HG03565 (cell line): ENCODE results near the gene NAA40.

Source experiments
- ATAC-seq: cut with Tn5 transposase; IDR thresholded peaks from one replicate; pipeline ENCODE4 v1.9.1; 2021; ENCODE audit warnings: mild to moderate bottlenecking, moderate library complexity; ENCODE audit not compliant: unreplicated experiment

The NAA40 gene

DNA sequence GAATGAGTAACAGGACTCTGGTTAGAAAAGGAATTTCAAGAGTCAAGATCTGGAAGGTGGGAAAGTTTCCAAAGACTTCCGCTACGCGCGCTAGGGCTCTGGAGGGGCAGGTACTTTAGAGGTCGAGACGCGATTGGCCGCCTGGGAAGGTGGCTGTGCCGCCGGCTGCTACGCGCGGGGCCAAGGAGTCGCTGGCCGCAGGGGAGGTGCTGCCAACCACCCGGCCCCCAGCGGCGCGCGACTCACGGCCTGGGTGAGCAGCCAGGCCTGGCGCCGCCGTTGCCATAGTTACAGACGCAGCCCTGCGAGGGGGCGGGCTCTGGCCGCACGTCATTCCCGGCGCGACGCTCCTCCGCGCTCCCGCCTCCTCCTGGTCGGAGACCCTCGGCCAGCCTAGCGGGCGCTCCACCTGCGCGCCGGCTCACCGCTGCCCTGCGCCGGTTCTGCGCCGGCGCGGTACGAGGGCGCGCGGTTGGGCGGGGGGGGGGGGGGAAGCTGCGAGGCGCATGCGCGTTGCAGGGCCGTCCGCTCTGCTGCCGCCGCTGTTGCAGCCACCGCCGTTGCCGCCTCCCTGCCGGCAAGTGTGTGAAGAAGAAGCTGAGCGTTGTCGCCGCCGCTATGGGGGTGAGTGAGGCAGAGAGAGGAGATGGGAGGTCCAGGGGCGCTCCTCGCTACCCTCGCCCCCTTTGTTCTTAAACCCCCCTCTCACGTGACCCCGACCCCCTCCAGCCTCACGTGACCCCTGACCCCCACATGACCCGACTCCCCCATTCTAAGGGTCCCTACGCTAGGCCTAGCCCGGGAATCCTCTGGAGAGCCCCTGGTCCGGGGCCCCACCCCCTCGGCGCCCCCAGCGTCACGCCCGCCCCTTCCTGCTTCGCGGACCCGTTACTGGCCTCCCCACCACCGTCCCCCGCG, at the start of gene NAA40:
NAA40 (plus strand) TSS at position 524 of the 918 bp plus-strand sequence; CDS start at position 619, 95 bp downstream.
- ATAC-seq, result peak; percentile 94

DNA sequence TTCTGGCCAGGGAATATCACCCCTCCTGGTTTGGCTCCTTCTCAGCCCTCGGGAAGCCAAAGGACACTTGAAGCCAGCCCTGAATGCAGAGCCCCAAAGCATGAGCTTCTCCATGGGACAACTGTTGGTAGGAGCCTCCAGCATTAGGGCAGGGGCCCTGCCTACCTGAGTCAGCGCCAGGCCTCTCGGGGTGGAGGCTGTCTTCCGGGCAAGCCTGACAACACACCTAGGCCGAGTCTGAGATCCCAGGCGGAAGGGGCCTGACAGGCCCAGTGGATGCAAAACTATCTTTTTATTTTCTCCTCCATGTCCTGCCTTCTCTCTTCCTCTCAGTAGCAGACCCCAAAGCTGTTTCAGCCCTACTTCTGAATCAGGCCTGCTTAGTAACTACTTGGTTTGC, 49.5 kb upstream of the NAA40 start:
- no peak for ATAC-seq

DNA sequence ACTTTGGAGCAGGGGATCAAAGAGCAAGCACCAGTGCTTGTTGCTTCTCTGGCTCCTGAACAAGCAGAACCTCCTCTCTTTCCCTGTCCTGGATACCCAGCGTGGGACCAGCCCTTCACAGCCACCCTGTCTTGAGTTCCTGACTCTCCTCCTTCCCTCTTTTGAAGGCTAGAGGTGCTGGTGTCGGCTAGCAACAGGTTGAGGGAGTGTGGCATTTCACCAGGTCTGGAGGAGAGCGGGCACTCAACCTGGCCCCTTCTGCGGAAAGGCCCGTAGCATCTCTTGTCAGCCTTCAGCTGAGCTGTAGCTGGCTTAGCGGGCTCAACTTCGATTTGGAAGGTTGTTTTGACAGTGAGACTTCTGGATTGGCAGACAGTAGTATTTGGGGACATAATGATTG, 48.4 kb upstream of the NAA40 start:
- no peak for ATAC-seq

DNA sequence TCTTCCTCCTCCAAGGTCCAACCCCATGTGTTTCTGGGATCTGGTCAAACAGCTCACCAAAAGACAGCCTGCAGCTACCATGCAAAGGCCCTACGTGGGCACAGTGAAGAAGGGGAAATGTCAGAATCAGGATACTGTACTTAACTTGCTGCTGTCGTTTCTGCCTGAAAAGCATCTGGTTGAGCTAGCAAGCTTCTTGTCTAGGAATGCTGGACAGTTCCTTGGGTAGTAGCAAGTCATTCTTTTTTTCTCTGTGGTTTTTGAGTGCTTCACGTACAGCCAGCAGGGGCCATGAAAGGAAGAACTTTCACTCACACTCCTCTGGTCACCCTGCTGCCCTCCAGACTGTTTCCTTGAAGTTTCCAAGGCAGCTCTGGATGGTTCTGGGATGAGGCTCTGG, 46.6 kb upstream of the NAA40 start:
- ATAC-seq, result no peak

DNA sequence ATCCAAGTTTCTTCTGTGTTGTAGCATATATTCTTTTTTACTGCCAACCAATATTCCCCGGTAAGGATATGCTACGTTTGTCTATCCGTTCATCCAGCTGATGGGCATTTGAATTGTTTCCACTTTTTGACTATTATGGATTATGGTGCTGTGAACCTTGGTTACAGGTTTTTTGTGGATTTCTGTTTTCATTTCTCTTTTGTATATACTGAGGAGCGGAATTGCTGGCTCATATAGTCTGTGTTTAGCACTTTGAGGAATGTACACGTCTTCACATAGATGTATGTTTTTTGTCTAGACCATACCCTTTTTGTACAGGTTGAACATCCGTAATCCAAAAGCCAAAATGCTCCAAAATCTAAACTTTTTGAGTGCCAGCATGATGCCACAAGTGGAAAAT, 45.4 kb upstream of the NAA40 start:
- no peak for ATAC-seq

DNA sequence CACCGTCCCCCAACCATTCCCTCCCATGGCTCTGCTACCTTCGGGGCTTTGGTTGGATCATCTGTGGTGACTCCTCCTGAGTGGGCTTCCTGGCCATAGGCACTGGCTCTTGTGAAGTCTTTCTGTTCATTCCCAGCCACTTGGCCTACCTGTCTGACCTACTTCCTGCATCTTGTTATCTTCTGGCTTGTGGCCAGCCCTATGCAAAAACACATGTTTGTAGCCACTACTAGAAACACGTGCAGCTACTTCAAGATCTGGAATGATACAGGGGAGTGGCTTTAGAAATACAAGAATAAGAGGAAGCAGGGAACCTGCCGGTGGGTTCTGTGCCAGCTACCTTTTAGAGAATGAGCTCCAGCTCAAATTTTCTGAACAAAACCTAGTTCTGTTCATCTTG, 42.7 kb upstream of the NAA40 start:
- no peak for ATAC-seq

DNA sequence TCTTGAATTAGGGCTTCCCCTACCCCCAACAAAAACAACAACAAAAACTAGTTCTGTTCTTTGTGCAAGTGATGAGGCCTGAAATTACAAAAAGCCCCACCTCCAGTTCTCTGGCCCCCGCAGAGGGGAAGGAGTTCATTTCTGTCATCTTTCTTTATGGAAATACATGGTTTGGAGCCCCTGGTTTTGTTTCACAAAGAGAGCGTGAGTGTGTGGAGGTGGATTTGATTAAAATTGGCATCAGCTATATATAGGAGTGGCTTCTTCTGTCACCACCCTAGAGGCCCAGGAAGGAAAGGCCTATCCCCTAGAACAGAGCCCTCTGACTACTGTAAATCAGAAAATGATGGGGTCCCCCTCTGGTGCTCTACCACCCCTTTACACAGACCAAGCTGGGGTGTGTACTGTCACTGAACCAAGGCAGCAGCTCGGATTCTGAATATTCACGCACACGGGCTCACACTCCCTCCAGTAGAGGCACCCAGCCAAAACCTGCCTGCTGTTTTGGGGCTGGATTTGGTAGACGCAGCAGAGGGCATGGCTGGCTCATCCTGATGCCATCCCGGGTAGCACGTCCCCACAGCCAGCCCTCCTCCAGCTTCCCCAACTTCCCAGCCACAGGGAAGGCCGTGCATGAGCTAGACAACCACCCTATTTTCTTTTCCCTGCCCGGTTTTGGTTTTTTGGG, 41.2 kb upstream of the NAA40 start:
- ATAC-seq, result no peak

DNA sequence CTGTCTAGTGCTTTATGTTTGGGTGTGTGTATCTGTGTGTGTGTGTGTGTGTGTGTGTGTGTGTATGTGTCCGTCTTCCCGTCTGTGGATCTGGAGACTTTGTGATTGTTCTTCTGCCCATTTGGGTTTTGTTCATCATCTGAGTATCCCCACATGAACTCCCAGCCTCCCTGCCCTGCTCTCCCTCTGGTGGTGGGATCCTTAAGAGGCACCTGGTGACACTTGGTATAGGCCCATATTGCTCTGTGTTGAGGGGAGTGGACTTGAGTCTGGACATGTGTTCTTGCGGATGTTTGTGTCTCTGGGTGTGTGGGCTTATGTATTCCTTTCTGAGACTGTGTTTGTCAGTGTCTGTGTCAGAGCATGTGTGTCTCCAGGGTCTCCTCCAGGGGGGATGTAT, 37.1 kb upstream of the NAA40 start:
- ATAC-seq, result no peak

DNA sequence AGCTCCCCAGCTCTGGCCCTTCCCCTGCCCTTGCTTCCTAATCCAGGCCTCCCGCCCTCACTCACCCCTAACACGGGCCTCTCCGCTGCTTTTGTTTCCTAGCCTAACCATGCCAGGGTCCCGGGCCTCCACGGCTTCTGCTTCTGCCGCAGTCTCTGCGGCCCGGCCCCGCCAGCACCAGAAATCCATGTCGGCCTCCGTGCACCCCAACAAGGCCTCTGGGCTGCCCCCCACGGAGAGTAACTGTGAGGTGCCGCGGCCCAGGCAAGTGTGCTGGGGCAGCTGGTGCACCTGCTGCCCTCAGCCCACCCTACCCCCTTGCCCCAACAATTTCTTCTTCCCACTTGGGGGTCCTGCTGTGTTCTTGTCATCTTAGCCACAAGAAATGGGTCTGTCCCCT, 34.9 kb upstream of the NAA40 start:
- no peak for ATAC-seq

DNA sequence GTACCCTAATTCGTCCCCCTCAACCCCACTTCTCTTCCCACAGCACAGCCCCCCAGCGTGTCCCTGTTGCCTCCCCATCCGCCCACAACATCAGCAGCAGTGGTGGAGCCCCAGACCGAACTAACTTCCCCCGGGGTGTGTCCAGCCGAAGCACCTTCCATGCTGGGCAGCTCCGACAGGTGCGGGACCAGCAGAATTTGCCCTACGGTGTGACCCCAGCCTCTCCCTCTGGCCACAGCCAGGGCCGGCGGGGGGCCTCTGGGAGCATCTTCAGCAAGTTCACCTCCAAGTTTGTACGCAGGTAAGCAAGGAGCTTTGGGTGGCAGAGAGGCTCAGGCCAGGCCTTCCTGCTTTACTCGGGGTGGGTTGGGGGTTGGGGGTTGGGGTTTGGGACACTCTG, 34.1 kb upstream of the NAA40 start:
- ATAC-seq, result no peak

DNA sequence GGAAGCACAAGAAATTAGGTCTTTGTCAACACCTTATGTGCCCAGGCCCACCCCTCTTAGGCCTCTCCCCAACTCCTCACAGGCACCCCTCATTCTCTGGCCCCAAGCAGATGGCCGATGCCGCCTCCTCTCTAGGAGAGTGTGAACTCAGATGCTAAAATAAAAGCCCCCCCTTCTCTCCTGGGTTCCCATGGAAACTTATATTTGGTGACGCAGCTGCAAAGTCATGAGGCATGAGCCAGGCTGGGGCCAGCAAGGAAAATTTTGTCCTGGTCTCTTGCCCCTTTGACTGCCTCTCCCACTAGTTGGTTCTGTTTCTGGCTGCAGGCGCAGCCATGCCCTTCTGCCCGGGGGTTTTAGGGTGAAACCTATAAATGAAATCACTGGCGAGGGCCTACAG, 33.6 kb upstream of the NAA40 start:
- no peak for ATAC-seq

DNA sequence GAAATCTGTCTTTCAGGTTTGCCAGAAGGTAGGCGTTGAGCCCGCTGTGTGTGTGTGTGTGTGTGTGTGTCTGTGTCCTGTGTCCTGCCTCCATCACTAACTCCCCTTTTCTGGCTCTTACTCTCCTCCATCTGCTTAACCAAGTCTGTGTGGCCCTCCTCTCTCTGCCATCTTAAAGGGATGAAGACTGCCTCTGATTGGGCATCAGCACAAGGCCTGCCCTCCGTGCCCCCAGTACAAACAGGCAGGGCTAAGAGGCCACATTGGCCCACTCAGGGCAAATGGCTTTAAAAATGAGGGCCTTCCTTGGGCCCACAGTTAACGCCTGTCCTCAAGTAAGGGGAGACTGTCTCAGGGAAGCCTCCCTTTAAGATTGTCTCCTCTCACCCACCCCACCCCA, 32.7 kb upstream of the NAA40 start:
- ATAC-seq, result no peak

DNA sequence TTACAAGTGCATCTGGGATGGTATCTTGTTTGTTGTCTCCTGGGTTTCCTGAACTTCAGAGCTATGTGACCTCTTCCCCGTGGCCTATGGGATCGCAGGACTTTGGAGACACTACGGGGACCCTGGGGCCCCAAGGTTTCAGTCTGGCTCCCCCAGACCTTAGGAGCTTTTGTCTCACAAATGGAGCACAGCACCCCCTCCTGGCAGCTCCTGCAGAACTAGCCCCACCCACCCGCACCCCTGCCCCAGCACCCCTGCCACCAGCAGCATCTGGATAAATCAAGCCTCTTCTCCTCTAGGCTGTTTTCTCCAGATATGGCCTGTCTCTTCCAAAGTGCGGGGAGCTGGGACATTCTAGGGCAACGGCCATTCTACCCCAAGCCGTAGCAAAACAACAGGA, 32.2 kb upstream of the NAA40 start:
- no peak for ATAC-seq

DNA sequence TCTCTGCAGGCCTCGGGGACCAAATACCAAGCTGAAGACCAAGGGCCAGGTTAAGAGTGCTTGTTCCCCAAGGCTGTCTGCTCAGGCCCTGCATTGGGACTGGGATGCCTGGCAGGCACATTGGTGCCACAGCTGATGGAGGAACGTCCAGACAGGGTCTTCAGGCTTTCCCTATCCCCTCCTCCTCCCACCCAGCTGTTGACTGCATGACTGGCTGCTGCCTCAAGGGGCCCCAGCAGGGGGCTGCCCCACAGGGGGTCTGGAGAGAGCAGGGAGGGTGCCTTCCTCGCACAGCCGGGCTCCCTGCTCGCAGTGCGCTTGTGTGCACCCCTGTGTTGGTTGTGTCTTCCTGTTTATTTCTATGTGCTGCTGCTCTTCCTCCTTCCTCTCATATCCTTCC, 31.7 kb upstream of the NAA40 start:
- no peak for ATAC-seq

DNA sequence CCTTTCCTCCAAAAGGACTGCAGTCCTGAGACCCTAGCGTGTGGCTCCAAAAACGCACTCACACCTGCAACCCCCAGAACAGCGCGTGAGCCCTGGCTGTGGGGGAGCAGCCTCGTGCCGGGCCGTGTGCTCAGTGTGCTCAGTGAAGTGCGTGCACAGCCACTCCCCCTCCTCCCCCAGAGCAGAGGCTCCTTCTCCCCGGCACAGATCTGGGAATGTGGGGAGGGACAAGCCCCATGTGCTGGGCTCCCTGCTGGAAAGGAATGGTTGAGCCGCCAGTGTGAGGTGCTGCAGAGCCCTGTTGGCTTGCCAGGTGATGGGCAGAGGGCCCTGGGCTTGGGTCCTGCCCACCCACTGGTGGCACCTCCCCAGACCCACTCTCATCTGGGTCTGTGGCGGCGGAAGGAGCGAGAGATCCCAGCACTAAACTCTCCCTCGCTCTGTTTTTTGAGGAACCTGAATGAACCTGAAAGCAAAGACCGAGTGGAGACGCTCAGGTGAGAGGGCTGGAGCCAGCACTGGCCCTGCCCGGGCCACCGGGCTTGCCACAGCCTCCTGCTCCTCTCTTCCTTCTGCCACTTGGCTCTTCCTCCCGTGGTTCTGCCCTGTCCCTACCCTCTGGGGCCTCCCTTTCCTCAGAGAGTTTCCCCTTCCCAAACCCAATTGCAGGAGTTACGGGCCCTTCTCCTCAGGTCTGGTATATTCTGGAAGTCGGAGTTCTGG, 30.8 kb upstream of the NAA40 start:
- ATAC-seq, result no peak

DNA sequence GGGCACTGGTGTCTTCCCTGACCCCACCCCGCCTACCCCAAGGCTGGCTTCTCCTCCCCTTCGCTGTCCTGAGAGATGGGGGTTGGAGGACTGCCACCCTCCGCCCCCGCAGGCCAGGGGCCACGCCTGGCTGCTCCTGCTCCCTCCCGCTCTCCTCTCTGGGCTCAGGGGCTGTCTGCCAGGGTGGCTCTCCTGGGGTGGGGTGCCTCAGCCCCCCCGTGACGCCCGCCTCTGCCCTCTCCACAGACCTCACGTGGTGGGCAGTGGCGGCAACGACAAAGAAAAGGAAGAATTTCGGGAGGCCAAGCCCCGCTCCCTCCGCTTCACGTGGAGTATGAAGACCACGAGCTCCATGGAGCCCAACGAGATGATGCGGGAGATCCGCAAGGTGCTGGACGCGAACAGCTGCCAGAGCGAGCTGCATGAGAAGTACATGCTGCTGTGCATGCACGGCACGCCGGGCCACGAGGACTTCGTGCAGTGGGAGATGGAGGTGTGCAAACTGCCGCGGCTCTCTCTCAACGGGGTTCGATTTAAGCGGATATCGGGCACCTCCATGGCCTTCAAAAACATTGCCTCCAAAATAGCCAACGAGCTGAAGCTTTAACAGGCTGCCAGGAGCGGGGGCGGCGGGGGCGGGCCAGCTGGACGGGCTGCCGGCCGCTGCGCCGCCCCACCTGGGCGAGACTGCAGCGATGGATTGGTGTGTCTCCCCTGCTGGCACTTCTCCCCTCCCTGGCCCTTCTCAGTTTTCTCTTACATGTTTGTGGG, 30.0 kb upstream of the NAA40 start:
- no peak for ATAC-seq

DNA sequence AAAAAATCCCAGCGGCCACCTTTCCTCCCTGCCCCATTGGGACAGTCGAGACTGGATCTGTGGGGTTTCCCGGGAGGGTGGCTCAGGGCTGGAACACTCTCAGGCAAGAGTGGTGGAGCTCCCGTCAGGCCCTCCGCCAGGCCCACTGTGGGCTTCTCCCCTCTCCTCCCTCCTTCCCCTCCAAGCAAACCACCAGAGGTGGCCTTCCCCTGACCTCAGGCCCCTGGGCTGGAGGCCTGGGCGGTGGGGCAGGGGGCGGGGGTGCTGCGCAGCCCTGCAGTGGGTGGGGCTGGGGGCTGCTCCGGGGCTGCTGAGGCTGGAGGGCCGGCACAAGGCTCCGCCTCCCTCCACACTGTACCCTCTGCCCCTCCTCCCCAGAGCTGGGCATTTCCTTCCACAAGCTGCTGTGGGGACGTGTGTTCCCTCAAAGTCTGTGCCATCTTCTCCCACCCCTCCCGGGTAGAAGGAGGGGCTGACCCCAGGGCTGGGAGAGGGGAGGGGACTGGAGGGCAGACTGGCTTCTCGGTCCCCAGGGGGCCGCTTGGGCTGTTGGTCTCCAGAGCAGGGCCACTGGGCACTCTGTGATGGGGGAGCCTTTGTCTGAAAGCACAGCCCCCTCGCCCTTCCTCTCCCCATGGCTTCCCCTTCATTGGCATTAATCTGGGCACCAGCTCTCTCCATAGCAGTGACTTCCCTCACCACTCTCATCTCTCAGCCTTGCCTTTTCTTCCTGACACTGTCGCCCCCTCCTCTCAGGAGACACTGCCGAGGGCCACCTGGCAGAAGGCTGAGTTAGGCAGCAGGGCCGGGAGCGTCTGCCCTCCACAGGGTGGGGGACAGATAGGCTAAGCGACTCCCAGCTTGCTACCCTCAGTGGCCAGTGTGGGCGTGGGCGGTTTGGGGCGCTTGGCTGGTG, 29.0 kb upstream of the NAA40 start:
- no peak for ATAC-seq

DNA sequence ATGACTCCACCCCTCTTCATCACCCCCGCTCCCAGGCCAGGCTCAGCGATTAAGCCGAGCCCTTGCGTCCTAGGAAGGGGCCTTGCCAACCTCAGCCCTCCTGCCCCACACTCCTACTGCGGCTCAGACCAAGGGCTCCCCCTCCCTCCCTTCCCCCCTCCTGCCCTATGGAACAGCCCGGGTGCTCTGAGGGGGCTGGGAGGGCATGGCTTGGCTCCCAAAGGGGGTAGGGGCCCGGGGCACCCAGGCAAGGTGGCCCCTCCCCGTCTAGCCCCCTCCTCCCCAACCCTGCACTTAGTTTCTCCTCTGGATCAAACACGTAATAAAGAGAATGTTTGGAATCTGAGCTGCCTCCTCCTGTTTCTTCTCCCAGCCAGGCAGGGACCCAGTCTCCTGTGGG, 28.1 kb upstream of the NAA40 start:
- no peak for ATAC-seq

DNA sequence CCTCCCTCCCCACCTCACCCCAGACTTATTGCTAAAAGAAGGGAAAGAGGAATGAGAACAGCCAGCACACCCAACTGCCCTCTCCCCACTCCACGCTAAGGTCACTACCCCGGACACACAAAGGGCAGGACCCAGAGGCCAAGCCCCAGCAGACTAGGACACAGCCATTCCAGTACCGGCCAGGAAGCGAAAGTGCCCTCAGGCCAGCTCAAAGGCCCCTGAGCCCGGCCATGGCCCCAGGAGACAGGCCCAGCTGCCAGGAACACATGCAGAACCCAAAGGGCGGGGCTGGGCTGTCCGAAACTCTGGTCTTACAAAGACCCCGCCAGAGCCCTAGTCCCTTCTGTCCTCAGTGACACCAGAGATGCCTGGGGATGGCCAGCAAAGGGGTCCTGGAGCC, 27.4 kb upstream of the NAA40 start:
- ATAC-seq, result no peak

DNA sequence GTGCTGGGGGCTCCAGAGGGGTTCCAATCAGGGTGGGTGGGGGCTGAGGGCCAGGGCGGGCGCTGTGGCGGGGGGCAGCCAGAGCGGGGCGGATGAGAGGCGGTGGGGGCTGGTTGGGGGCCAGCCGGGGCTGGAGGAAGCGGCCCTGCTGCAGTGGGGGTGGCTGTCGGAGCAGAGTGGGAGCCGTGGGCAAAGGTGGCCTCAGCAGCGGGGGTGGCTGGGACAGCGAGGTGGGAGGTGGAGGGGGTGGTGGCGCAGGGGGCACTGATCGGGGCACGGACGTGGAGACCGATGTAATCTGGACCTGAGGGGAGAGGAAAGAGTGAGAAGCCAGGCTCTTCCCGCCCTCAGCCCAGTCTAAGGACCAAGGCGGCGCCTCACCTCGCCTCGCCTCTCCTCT, 26.9 kb upstream of the NAA40 start:
- no peak for ATAC-seq
